ENCODE results near the gene MRPS27. TPM values are rescaled to one million over a fixed set of nuclear protein-coding genes. Genes with fewer than 3 reads are reported as not detected.

Gene MRPS27
- total and polyA plus RNA-seq, 12 donors: 20.8 to 91.8 (median 75.8) TPM

DNA sequence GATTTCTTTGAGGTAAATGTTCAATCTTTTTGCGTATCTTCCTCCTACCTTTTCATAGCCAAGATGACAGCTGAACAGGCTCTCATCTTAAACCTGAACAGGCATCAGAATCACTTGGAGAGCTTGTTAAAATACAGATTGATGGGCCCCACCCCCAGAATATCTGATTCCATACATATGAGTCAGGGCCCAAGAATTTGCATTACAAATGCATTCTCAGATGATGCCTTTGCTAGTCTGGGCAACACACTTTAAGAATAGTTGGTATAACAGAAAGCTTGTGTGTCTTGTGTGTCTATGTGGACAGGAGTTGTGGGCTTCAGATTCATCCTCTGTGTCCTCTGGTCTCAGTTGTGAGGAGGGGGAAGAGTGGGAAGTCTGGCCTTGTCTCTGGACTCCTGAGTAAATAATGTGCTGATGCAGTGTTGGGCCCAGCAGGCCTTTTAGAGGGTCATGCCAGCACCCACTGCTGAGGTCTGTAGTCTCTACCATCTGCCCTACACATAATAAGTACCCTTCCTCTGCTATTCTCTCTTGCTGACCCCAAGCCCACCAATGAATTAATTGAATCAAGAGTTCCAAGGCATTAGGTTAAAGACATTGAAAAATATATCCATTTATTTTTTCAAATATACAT, 43.2 kb upstream of the MRPS27 start:
- Histone ChIP-seq H3K4me1 (peaks cover 0 to 27% (median 11%) of the 10 kb centered on the region in 9 donors), H3K36me3 (peaks cover 0 to 58% (median 6%) of the 10 kb centered on the region in 9 donors), H3K27ac (peak overlapping the region in 1 of 10 donors; percentile 24), H3K9me3 (no peaks in the 10 kb centered on the region), H3K4me3 (no peak overlapping the region), H3K27me3 (no peaks in the 10 kb centered on the region)
- no peak for DNase-seq
- TF ChIP-seq, protein P1, sequence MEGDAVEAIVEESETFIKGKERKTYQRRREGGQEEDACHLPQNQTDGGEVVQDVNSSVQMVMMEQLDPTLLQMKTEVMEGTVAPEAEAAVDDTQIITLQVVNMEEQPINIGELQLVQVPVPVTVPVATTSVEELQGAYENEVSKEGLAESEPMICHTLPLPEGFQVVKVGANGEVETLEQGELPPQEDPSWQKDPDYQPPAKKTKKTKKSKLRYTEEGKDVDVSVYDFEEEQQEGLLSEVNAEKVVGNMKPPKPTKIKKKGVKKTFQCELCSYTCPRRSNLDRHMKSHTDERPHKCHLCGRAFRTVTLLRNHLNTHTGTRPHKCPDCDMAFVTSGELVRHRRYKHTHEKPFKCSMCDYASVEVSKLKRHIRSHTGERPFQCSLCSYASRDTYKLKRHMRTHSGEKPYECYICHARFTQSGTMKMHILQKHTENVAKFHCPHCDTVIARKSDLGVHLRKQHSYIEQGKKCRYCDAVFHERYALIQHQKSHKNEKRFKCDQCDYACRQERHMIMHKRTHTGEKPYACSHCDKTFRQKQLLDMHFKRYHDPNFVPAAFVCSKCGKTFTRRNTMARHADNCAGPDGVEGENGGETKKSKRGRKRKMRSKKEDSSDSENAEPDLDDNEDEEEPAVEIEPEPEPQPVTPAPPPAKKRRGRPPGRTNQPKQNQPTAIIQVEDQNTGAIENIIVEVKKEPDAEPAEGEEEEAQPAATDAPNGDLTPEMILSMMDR (IDR thresholded peaks at IDR 0.05): no peak
- 95 to 100% methylated on average over 1 of the region's 1 CpG for WGBS, 2 donors
- ATAC-seq: no peak
- intact Hi-C loops (cut with DNase I): loop anchor here in 2 of 10 donors (10.0 kb wide), 2 partner anchors 452 to 462 kb away; partner anchors contain the start of gene TNPO1 (in 1 of the 2)

DNA sequence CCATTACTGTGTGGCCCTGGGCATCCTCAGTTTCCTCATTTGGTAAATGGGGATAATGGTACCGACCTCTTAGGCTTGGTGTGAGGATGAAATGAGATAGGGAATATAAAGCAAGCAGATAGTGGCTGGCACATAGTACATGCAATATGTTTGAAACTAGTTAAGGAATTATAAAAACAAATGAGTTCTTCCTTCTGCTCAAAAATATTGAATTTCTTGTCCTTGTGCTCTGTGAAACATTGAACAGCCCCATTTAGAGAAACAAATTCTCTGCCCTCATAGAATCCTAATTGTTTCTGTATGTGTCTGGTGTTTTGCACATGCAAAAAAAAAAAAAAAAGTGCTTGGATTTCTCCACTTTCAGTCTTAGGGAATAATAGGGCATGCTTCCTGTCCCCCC, 39.8 kb upstream of the MRPS27 start:
- WGBS, 2 donors: 97% methylated on average over 1 of the region's 1 CpG
- TF ChIP-seq, protein P1 (IDR thresholded peaks at IDR 0.05): no peak
- Histone ChIP-seq H3K27ac (no peak overlapping the region), H3K4me1 (peaks cover 0 to 19% (median 0%) of the 10 kb centered on the region in 9 donors), H3K9me3 (no peaks in the 10 kb centered on the region), H3K4me3 (no peak overlapping the region), H3K36me3 (peaks cover 0 to 61% (median 11%) of the 10 kb centered on the region in 9 donors), H3K27me3 (no peaks in the 10 kb centered on the region)
- ATAC-seq (no peak), DNase-seq (no peak)
- intact Hi-C loops (cut with DNase I): loop anchor here in 4 of 10 donors (5.0 to 10.0 kb wide), 3 partner anchors 397 to 465 kb away; partner anchors contain the start of gene TNPO1 (in 1 of the 4)

DNA sequence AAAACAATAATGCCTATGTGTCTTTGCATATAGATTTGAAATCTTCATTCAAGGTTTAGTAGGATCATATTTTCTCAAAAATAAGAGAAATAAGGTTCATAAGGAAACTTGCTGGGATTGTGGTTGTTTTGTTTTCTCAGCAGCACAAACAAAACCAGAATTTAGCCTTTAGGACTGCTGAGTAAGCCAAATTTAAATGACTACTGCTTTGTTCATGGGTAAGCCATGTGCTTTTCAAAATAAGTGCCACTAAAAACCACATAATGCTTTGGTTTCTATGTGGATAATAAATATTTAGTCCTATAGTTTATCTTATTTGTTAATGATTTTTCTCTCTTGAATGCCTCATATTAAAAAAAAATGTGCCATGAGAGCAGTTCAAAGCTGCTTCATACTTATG, 38.9 kb upstream of the MRPS27 start:
- Histone ChIP-seq H3K9me3 (no peaks in the 10 kb centered on the region), H3K4me3 (no peak overlapping the region), H3K27ac (no peak overlapping the region), H3K4me1 (peaks cover 0 to 18% (median 0%) of the 10 kb centered on the region in 9 donors), H3K27me3 (no peaks in the 10 kb centered on the region), H3K36me3 (peaks cover 0 to 56% (median 11%) of the 10 kb centered on the region in 9 donors)
- intact Hi-C loops (cut with DNase I): loop anchor here in 2 of 10 donors (5.0 to 10.0 kb wide), 2 partner anchors 398 to 466 kb away; no protein-coding TSS in a partner anchor
- no peak for DNase-seq
- TF ChIP-seq, protein P1 (IDR thresholded peaks at IDR 0.05): no peak
- ATAC-seq: no peak

DNA sequence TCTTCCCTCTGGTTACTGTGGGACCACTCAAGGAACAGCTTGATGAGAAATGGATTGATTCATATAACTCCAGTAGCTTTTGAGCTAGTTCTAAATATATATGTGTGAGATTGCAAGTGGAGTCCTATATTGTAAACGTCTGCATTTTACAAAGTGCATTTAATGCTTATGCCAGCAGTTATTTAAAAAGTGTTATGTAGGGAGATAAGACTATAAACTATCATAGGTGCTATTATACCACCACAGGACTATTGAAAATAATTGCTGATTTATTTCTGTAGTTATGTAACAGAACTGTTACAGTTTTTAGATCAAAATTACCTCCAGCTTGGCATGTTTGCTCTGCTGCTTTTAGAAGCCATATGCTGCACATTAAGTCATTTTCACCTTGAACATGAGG, 36.3 kb upstream of the MRPS27 start:
- TF ChIP-seq, protein P1 (IDR thresholded peaks at IDR 0.05): no peak
- intact Hi-C loops (cut with DNase I): loop anchor here in 2 of 10 donors (5.0 to 10.0 kb wide), 2 partner anchors 401 to 468 kb away; no protein-coding TSS in a partner anchor

More for the DNA sequence above, 36.3 kb upstream of the MRPS27 start:
- no peak for DNase-seq
- no peaks in the 10 kb centered on the region for H3K27me3 ChIP-seq
- peaks cover 0 to 19% (median 0%) of the 10 kb centered on the region in 9 donors for H3K4me1 ChIP-seq
- no peak for ATAC-seq
- H3K36me3 ChIP-seq: peaks cover 0 to 43% (median 11%) of the 10 kb centered on the region in 9 donors
- 84 to 85% methylated on average over 1 of the region's 1 CpG for WGBS, 2 donors
- H3K27ac ChIP-seq: no peak overlapping the region
- H3K9me3 ChIP-seq: no peaks in the 10 kb centered on the region
- H3K4me3 ChIP-seq: no peak overlapping the region

Measured in heart right ventricle (tissue), 16 donors.